GM12891 (cell line): ENCODE data around the gene TBL3.

Experiments
- POLR2A ChIP-seq: IDR thresholded peaks from 2 replicates; pipeline ENCODE4 v1.6.1; 2011; ENCODE audit warnings: low read depth, low read length, control low read depth
- POLR2AphosphoS5 ChIP-seq: IDR thresholded peaks from 2 replicates; pipeline ENCODE4 v1.6.1; 2011; ENCODE audit warnings: low read depth, low read length, control low read depth
- SPI1 ChIP-seq: IDR thresholded peaks from 2 replicates; pipeline ENCODE4 v1.6.1; 2011; ENCODE audit warnings: low read depth, low read length, control low read depth

- TF ChIP-seq POLR2A (peak; percentile 100), POLR2AphosphoS5 (peak; percentile 100), SPI1 (no peak)
Observed at GRCh38 chr16:1964506-1965395, 7.1 kb upstream of the TBL3 start, which contains the start of gene RPS2.
